Karpas-422 (cell line): ENCODE measurements around the gene TBL1X. TPM values are rescaled to one million over a fixed set of nuclear protein-coding genes. Genes with fewer than 3 reads are reported as not detected.

ENCODE experiments used
- DNase-seq: peaks from one replicate; pipeline ENCODE4 v3.0.0-alpha.2; 2015
- H2AFZ ChIP-seq: fragments of 200-600 bp; sonication (generic); 2 replicates; pipeline ENCODE4 v1.6.1; 2014; ENCODE audit warnings: antibody characterized with exemption, low read length, mixed read lengths
- H3K27ac ChIP-seq: fragments of 200-600 bp; sonication (generic); 2 replicates; pipeline ENCODE4 v1.5.1; 2014; ENCODE audit warnings: mild to moderate bottlenecking, low read length, moderate library complexity
- H3K27me3 ChIP-seq: fragments of 200-600 bp; sonication (generic); 2 replicates; pipeline ENCODE4 v1.6.1; 2014; ENCODE audit warnings: low read length, mixed read lengths
- H3K36me3 ChIP-seq: fragments of 200-600 bp; sonication (generic); 2 replicates; pipeline ENCODE4 v1.6.1; 2014; ENCODE audit warnings: low read length, mixed read lengths; ENCODE audit not compliant: insufficient read depth
- H3K4me1 ChIP-seq: fragments of 200-600 bp; sonication (generic); 2 replicates; pipeline ENCODE4 v1.6.1; 2014; ENCODE audit warnings: mild to moderate bottlenecking, low read length, mixed read lengths
- H3K4me2 ChIP-seq: fragments of 200-600 bp; sonication (generic); 2 replicates; pipeline ENCODE4 v1.6.1; 2014; ENCODE audit warnings: low read length, low read depth, mild to moderate bottlenecking; ENCODE audit not compliant: poor library complexity, severe bottlenecking
- H3K4me3 ChIP-seq: fragments of 200-600 bp; sonication (generic); 2 replicates; pipeline ENCODE4 v1.5.1; 2014; ENCODE audit warnings: mild to moderate bottlenecking, antibody characterized with exemption, low read length, mixed read lengths
- H3K79me2 ChIP-seq: fragments of 200-600 bp; sonication (generic); 2 replicates; pipeline ENCODE4 v1.6.1; 2014; ENCODE audit warnings: mild to moderate bottlenecking, low read length, mixed read lengths
- H3K9ac ChIP-seq: fragments of 200-600 bp; sonication (generic); 2 replicates; pipeline ENCODE4 v1.6.0; 2014; ENCODE audit warnings: low read length
- H3K9me2 ChIP-seq: fragments of 200-600 bp; sonication (generic), shearing (Covaris generic); replicated peaks from 2 replicates; pipeline ENCODE4 v1.6.0; 2014; ENCODE audit warnings: mild to moderate bottlenecking, low read length, moderate library complexity; ENCODE audit not compliant: insufficient read depth
- H3K9me3 ChIP-seq: fragments of 300-700, 200-600 bp; sonication (generic); 2 replicates; pipeline ENCODE4 v1.6.1; 2014; ENCODE audit warnings: low read length, mixed read lengths
- H4K20me1 ChIP-seq: fragments of 200-600 bp; sonication (generic); 2 replicates; pipeline ENCODE4 v1.6.1; 2014; ENCODE audit warnings: mild to moderate bottlenecking, antibody characterized with exemption, low read length, low read depth; ENCODE audit not compliant: insufficient read depth
- total RNA-seq: library from RNA; depleted of rRNA; stranded (reverse); fragments of >200 nt; shearing (Covaris generic); gene quantifications from 2 replicates; pipeline ENCODE4 v1.2.3, GENCODE V29; 2014; ENCODE audit warnings: low replicate concordance

Gene TBL1X
- total RNA-seq, 1 experiment from 2014 or later: 9.4 TPM

DNA sequence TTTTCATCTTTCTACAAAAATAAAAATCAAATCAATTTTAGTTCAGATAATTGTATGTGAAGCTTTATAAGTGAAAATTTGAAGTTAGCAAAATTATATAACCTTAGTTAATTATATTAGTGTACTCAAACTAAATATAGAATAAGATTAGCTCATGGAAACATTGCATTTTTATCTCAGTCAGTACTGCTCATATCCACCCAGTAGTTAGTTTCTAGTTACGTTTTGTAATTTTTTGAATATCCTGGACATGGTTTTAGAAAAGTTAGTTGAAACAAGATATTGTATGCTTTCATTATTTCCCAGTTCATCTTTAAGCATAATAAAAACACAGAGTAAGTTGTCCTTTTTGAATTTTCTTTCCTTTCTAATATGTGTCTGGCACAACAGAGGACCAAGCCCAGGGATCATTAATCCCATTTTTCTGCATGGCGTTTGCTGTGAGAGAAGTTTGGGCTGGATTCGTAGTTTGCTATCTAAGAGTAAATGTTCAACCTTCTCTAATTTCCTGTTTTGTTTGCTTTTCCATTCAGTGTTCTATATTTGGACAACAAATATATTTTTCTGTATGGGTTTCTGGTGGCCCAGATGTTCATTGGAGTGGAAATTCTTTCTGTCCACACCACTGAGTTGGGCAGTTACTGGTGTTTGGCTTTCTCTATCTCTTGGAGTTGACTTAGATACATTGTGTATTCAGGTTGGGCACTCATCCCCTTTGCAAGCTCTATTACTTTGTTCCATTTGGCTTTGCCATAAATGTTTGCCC, 12.1 kb downstream of the TBL1X start:
- Histone ChIP-seq H3K36me3 (no peaks in the 10 kb centered on the region), H3K4me2 (no peak overlapping the region), H4K20me1 (no peaks in the 10 kb centered on the region), H3K27me3 (no peaks in the 10 kb centered on the region), H2AFZ (no peak overlapping the region), H3K4me1 (peaks cover 11% of the 10 kb centered on the region), H3K9me3 (no peaks in the 10 kb centered on the region), H3K4me3 (no peak overlapping the region), H3K79me2 (no peaks in the 10 kb centered on the region), H3K9me2 (no peaks in the 10 kb centered on the region), H3K27ac (no peak overlapping the region), H3K9ac (no peak overlapping the region)
- DNase-seq: no peak

DNA sequence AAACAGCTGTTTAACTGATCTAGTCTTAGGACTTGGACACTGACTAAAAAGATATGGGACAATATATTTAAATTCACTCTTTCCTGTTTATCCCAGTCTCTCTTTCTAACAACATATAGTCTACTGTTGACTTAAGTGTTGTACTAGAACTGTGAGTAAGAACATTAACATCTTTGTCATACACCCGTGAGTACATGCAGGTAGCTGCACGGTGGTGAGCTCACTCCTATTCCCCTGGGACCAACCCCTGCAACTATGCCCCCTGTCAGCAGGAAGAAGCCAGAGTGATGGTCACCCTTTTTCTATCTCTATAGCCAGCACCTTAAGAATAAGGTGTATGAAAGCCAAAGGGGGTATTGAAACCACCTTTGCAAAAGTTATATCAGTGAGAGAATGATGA, 17.6 kb downstream of the TBL1X start:
- H3K4me1 ChIP-seq: peaks cover 11% of the 10 kb centered on the region
- H3K9me2 ChIP-seq: no peaks in the 10 kb centered on the region
- H3K9me3 ChIP-seq: no peaks in the 10 kb centered on the region
- no peaks in the 10 kb centered on the region for H3K79me2 ChIP-seq
- no peak overlapping the region for H3K4me3 ChIP-seq
- no peak overlapping the region for H3K27ac ChIP-seq
- H2AFZ ChIP-seq: no peak overlapping the region
- no peaks in the 10 kb centered on the region for H3K36me3 ChIP-seq
- DNase-seq: no peak
- no peak overlapping the region for H3K9ac ChIP-seq
- no peak overlapping the region for H3K4me2 ChIP-seq
- no peaks in the 10 kb centered on the region for H3K27me3 ChIP-seq
- no peaks in the 10 kb centered on the region for H4K20me1 ChIP-seq

GRCh38 chrX:9482837-9483236, 18.0 kb downstream of the TBL1X start:
- no peak for DNase-seq
- no peak overlapping the region for H3K27ac ChIP-seq
- no peaks in the 10 kb centered on the region for H3K79me2 ChIP-seq
- no peak overlapping the region for H3K9ac ChIP-seq
- no peaks in the 10 kb centered on the region for H3K9me3 ChIP-seq
- no peaks in the 10 kb centered on the region for H3K36me3 ChIP-seq
- H3K4me2 ChIP-seq: no peak overlapping the region
- H4K20me1 ChIP-seq: no peaks in the 10 kb centered on the region
- H3K4me1 ChIP-seq: peaks cover 11% of the 10 kb centered on the region
- H3K27me3 ChIP-seq: no peaks in the 10 kb centered on the region
- H3K4me3 ChIP-seq: no peak overlapping the region
- no peak overlapping the region for H2AFZ ChIP-seq
- no peaks in the 10 kb centered on the region for H3K9me2 ChIP-seq

- H3K4me3 ChIP-seq: no peak overlapping the region
- no peak overlapping the region for H2AFZ ChIP-seq
- H3K9ac ChIP-seq: no peak overlapping the region
- no peaks in the 10 kb centered on the region for H3K9me3 ChIP-seq
- H4K20me1 ChIP-seq: no peaks in the 10 kb centered on the region
- no peaks in the 10 kb centered on the region for H3K27me3 ChIP-seq
- no peaks in the 10 kb centered on the region for H3K79me2 ChIP-seq
- no peak overlapping the region for H3K4me2 ChIP-seq
- H3K4me1 ChIP-seq: peaks cover 11% of the 10 kb centered on the region
- H3K9me2 ChIP-seq: no peaks in the 10 kb centered on the region
- H3K27ac ChIP-seq: no peak overlapping the region
- H3K36me3 ChIP-seq: no peaks in the 10 kb centered on the region
- no peak for DNase-seq
Measured at GRCh38 chrX:9483376-9483775, 18.5 kb downstream of the TBL1X start.

- Histone ChIP-seq H3K4me1 (peaks cover 11% of the 10 kb centered on the region), H3K4me3 (no peak overlapping the region), H3K9ac (no peak overlapping the region), H2AFZ (no peak overlapping the region), H4K20me1 (no peaks in the 10 kb centered on the region), H3K79me2 (no peaks in the 10 kb centered on the region), H3K27ac (no peak overlapping the region), H3K9me3 (no peaks in the 10 kb centered on the region), H3K4me2 (no peak overlapping the region), H3K9me2 (no peaks in the 10 kb centered on the region), H3K27me3 (no peaks in the 10 kb centered on the region), H3K36me3 (no peaks in the 10 kb centered on the region)
- no peak for DNase-seq
Measured at GRCh38 chrX:9486786-9487387, 22.0 kb downstream of the TBL1X start.

DNA sequence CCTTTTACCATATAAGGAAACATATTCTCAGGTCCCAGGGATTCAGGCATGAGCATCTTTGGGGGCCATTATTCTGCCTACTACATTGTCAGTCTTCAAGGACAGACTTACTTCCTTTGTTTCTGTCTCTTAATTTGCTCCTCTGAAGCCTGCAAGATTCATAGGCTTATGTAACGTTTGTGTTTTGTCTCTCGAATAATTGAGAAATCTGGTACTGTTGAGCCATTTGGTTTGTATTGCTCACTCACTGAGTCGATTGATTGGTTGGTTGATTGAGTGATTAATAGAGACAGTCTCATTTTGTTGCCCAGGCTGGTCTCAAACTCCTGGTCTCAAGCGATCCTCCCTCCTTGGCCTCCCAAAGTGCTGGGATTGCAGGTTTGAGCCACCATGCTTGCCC, 23.7 kb downstream of the TBL1X start:
- Histone ChIP-seq H3K4me1 (no peaks in the 10 kb centered on the region), H3K79me2 (no peaks in the 10 kb centered on the region), H3K9ac (no peak overlapping the region), H3K27ac (no peak overlapping the region), H4K20me1 (no peaks in the 10 kb centered on the region), H3K4me2 (no peak overlapping the region), H2AFZ (no peak overlapping the region), H3K9me2 (no peaks in the 10 kb centered on the region), H3K9me3 (no peaks in the 10 kb centered on the region), H3K27me3 (no peaks in the 10 kb centered on the region), H3K36me3 (no peaks in the 10 kb centered on the region), H3K4me3 (no peak overlapping the region)
- no peak for DNase-seq

GRCh38 chrX:9489234-9489633, 24.4 kb downstream of the TBL1X start:
- H3K4me3 ChIP-seq: no peak overlapping the region
- H3K9ac ChIP-seq: no peak overlapping the region
- H3K27ac ChIP-seq: no peak overlapping the region
- no peaks in the 10 kb centered on the region for H3K9me2 ChIP-seq
- no peaks in the 10 kb centered on the region for H3K79me2 ChIP-seq
- H3K4me1 ChIP-seq: no peaks in the 10 kb centered on the region
- H3K9me3 ChIP-seq: no peaks in the 10 kb centered on the region
- no peaks in the 10 kb centered on the region for H3K36me3 ChIP-seq
- no peak for DNase-seq
- no peak overlapping the region for H2AFZ ChIP-seq
- H3K27me3 ChIP-seq: no peaks in the 10 kb centered on the region
- H4K20me1 ChIP-seq: no peaks in the 10 kb centered on the region
- H3K4me2 ChIP-seq: no peak overlapping the region

DNA sequence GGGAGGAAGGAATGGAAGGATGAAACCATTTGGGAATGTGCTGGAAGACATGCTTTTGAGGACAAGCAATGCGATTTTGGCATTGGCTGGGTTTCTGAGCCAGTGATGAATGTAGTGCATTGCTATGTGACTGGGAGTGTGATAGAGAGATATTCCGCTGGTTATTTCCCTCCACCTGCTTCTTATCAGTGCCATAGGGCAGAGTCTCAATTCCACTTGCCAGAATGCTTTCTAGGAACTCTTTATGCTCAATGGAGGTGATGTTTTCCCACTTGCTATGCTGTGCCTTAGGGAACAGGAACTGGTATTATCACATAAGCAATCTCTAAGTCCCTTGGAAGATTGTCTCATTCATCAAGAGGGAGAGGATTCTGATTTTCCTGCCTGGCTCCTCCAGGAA, 28.0 kb downstream of the TBL1X start:
- Histone ChIP-seq H3K9me3 (no peaks in the 10 kb centered on the region), H3K79me2 (no peaks in the 10 kb centered on the region), H3K27me3 (no peaks in the 10 kb centered on the region), H3K9ac (no peak overlapping the region), H3K4me2 (no peak overlapping the region), H3K9me2 (no peaks in the 10 kb centered on the region), H2AFZ (no peak overlapping the region), H3K27ac (no peak overlapping the region), H3K4me3 (no peak overlapping the region), H4K20me1 (no peaks in the 10 kb centered on the region), H3K4me1 (no peaks in the 10 kb centered on the region), H3K36me3 (no peaks in the 10 kb centered on the region)
- no peak for DNase-seq
